ENCODE results near the gene HDAC7. TPM values are rescaled to one million over a fixed set of nuclear protein-coding genes. Genes with fewer than 3 reads are reported as not detected.

The HDAC7 gene
- total RNA-seq, 5 donors from 2014 or later (not counting 1 experiment from before 2014, with no cell fraction given), result 142 to 192 (median 165) TPM

DNA sequence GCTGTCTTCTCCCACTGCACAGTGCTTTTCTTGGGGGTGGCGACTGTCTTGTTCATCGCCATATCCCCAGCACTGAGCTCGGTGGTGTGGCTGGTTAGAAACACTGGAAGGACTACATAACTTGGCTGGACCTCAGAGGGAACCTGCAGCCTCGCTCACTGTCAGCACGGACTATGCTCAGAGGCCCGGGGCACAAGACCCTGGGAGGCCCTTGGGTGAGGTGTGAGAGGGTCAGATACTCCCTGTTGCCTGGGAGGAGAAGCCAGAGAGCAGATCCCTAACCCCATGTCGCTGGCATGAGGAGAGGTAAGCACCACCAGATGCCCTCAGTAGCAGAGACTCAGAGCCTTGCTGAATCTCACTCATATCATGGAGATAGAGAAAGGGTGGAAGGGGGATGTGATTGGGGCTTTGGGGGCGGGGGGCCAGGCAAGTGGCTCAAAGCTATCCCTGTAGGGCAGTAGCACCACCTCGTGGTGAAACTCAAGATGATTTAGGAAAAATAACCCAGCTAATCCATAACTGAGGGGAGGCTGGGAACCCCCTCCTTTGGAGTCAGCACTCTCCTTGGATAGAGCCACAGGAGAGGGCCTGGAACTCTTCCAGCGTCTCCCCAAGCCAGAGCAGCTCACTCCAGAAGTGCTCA is 18.7 kb upstream of the HDAC7 start:
- Mint-ChIP-seq H3K36me3 (no peaks in the 10 kb centered on the region), H3K27me3 (no peaks in the 10 kb centered on the region), H3K4me1 (peaks cover 47 to 52% (median 48%) of the 10 kb centered on the region in 3 donors), H3K4me3 (no peak overlapping the region), H3K27ac (no peak overlapping the region), H3K9me3 (no peaks in the 10 kb centered on the region)
- Histone ChIP-seq H3K4me3 (ENCODE audit: control insufficient read depth in 1 of 2, extremely low read depth in 1 of 2, low read length in 1 of 2) (no peak overlapping the region), H3K27ac (ENCODE audit: low read length) (no peak overlapping the region), H3K4me1 (ENCODE audit: control insufficient read depth in 1 of 2, extremely low read depth in 1 of 2, insufficient read depth in 2 of 2, low read length in 2 of 2) (peaks cover 28 to 35% of the 10 kb centered on the region in 2 experiments), H3K36me3 (ENCODE audit: control insufficient read depth in 2 of 2, extremely low read depth in 1 of 2, insufficient read depth in 1 of 2, low read length in 1 of 2) (no peaks in the 10 kb centered on the region), H3K9me3 (no peaks in the 10 kb centered on the region), H3K27me3 (replicated peaks in 1 of 2; ENCODE audit: control insufficient read depth in 2 of 2, extremely low read depth in 1 of 2, insufficient read depth in 2 of 2, low read length in 1 of 2) (peaks cover 0 to under 1% of the 10 kb centered on the region in 2 experiments)
- POLR2A ChIA-PET, result no interaction called here
- DNase-seq, result peak in 9 of 35 experiments; percentile 20 to 68 (median 38)
- peak in 3 of 4 experiments; percentile 13 to 47 (median 30) for ATAC-seq (replicated peaks in 1 of 4)
- WGBS (ENCODE audit: insufficient coverage), result 91% methylated on average over 4 of the region's 10 CpGs
- CTCF ChIA-PET, result interaction anchor here (0.5 to 5.0 kb wide), 45 partner anchors 9 to 1014 kb away, joined by 3 to 78 read pairs (median 4); partner anchors contain the start of gene DDX23 (in 1 of the 2)

DNA sequence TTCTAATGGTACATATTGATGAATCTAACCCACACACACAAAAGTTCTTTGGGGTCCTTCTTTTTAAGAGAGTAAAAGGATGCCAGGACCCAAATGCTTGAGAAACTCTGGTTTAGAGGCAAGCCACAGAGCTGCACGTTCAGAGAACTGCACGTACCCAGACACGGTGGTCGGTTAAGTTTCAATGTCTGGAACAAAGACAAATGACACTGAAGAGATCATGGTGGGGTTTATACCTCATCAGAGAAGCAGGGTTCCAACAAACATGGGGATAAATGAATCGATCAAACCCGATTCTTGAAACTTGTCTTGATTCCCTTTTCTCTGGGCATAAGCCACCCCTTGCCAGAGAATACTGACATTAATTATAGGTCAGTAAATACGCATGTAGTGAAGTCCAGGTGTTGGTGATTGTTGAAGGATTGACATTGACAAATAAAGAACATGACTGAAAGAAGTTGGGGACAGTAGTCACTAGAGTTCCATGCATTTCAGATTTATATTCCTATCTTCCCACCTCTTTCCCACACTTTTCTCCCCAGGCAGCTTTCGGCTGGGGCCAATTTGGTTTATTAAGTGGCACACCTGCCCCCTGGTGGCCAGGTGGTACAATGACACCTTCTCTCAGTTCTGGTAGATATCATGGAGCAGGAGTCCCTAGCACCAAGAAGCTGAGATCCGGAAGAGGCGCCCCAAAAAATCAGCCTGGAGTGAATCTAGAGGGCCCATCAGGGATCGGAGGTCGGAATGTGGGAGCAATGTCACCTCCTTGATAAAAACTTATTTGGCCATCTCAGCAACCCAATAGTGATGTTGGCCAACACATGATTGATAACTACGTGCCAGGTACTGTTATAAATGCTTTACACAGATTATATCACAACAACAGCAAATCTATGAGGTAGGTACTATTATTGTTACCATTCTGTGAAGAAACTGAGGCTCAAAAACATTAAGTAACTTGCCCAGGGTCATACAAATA is 17.8 kb upstream of the HDAC7 start:
- Histone ChIP-seq H3K4me3 (ENCODE audit: control insufficient read depth in 1 of 2, extremely low read depth in 1 of 2, low read length in 1 of 2) (no peak overlapping the region), H3K27ac (ENCODE audit: low read length) (no peak overlapping the region), H3K4me1 (ENCODE audit: control insufficient read depth in 1 of 2, extremely low read depth in 1 of 2, insufficient read depth in 2 of 2, low read length in 2 of 2) (peaks cover 36 to 44% of the 10 kb centered on the region in 2 experiments), H3K27me3 (replicated peaks in 1 of 2; ENCODE audit: control insufficient read depth in 2 of 2, extremely low read depth in 1 of 2, insufficient read depth in 2 of 2, low read length in 1 of 2) (no peaks in the 10 kb centered on the region), H3K36me3 (ENCODE audit: control insufficient read depth in 2 of 2, extremely low read depth in 1 of 2, insufficient read depth in 1 of 2, low read length in 1 of 2) (no peaks in the 10 kb centered on the region), H3K9me3 (no peaks in the 10 kb centered on the region)
- no peak overlapping the region for H3K4me3 Mint-ChIP-seq
- H3K4me1 Mint-ChIP-seq, result peaks cover 56 to 61% (median 57%) of the 10 kb centered on the region in 3 donors
- ChIA-PET POLR2A (no interaction called here), CTCF (interaction anchor here (0.6 to 5.0 kb wide), 34 partner anchors 8 to 334 kb away, joined by 3 to 78 read pairs (median 6); no protein-coding TSS in a partner anchor)
- DNase-seq, result peak in 34 of 35 experiments; percentile 23 to 85 (median 58)
- 33% methylated on average over 7 of the region's 13 CpGs for WGBS (ENCODE audit: insufficient coverage)
- peak; percentile 34 to 49 (median 36) for ATAC-seq (replicated peaks in 1 of 4)
- peak overlapping the region; percentile 5 to 57 for H3K27ac Mint-ChIP-seq
- H3K27me3 Mint-ChIP-seq, result no peaks in the 10 kb centered on the region
- no peaks in the 10 kb centered on the region for H3K9me3 Mint-ChIP-seq
- no peaks in the 10 kb centered on the region for H3K36me3 Mint-ChIP-seq

DNA sequence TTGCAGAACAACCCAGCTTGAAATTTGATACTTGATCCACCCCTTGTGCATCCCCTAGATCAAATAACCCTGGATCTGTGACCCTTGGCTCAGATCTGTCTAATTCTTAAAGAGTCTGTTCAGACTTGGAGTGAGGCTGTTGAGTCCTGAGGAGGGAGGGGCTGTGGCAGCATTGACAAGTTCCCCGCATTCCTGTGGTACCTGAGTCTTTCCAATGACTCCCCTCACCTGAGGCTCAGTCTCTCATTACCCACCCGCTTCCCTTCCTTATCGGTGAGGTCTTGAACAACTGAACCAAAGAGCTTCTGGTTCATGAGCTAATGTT is 16.1 kb upstream of the HDAC7 start:
- H3K4me3 Mint-ChIP-seq, result no peak overlapping the region
- CTCF ChIA-PET, result interaction anchor here (0.6 to 5.5 kb wide), 23 partner anchors 8 to 141 kb away, joined by 3 to 53 read pairs (median 3); partner anchors contain the start of gene HDAC7 (in 1 of the 2)
- H3K27ac Mint-ChIP-seq, result peak overlapping the region; percentile 69 to 90
- H3K9me3 Mint-ChIP-seq, result no peaks in the 10 kb centered on the region
- H3K4me1 Mint-ChIP-seq, result peaks cover 72 to 78% (median 73%) of the 10 kb centered on the region in 3 donors
- H3K36me3 Mint-ChIP-seq, result no peaks in the 10 kb centered on the region
- no peak overlapping the region for H3K4me3 ChIP-seq (ENCODE audit: control insufficient read depth in 1 of 2, extremely low read depth in 1 of 2, low read length in 1 of 2)
- no peaks in the 10 kb centered on the region for H3K36me3 ChIP-seq (ENCODE audit: control insufficient read depth in 2 of 2, extremely low read depth in 1 of 2, insufficient read depth in 1 of 2, low read length in 1 of 2)
- no peaks in the 10 kb centered on the region for H3K9me3 ChIP-seq
- H3K4me1 ChIP-seq (ENCODE audit: control insufficient read depth in 1 of 2, extremely low read depth in 1 of 2, insufficient read depth in 2 of 2, low read length in 2 of 2), result peaks cover 52 to 57% of the 10 kb centered on the region in 2 experiments
- WGBS (ENCODE audit: insufficient coverage), result no CpG with 5 or more reads among the region's 3 CpGs
- DNase-seq, result no peak
- ATAC-seq (replicated peaks in 1 of 4), result no peak
- H3K27me3 ChIP-seq (replicated peaks in 1 of 2; ENCODE audit: control insufficient read depth in 2 of 2, extremely low read depth in 1 of 2, insufficient read depth in 2 of 2, low read length in 1 of 2), result no peaks in the 10 kb centered on the region
- POLR2A ChIA-PET, result interaction anchor here (0.7 to 1.0 kb wide), 2 partner anchors 23 kb away, joined by 3 read pairs; no protein-coding TSS in a partner anchor
- H3K27ac ChIP-seq (ENCODE audit: low read length), result no peak overlapping the region
- no peaks in the 10 kb centered on the region for H3K27me3 Mint-ChIP-seq

DNA sequence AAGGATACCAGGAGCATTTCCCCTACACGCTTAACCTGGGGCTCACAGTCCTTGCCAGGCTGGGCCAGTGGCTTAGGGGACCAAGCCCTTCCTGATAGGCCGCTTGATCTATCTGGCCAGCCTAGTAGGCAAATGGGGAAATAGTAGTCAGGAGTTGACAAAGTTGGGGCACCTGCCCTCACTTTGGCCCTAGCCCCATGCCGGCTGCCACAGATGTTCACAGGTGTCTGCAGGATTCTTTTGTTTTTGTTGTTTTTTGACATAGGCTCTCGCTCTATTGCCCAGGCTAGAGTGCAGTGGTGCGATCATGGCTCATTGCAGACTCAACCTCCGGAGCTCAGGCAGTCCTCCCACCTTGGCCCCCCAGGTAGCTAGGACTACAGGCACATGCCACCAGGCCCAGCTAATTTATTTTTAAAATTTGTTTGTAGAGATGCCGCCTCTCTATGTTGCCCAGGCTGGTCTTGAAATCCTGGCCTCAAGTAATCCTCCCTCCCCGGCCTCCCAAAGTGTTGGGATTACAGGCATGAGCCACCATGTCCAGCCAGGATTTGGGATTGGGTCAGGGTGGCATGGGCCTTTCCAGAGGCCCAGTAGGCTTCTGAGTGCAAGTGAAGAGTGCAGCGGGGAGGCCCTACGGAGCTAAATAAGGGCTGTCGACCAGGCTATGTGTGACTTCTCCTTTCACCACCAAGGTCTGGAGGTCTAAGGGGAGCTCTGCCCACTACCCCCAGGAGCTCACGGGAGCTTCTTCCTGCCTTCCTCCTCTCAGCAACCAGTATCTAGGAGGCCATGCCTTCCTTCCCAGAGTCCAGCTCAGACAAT is 15.5 kb upstream of the HDAC7 start:
- H3K27ac Mint-ChIP-seq, result peak overlapping the region; percentile 69 to 90
- POLR2A ChIA-PET, result interaction anchor here (0.7 to 1.0 kb wide), 2 partner anchors 22 to 23 kb away, joined by 3 read pairs; no protein-coding TSS in a partner anchor

DNA sequence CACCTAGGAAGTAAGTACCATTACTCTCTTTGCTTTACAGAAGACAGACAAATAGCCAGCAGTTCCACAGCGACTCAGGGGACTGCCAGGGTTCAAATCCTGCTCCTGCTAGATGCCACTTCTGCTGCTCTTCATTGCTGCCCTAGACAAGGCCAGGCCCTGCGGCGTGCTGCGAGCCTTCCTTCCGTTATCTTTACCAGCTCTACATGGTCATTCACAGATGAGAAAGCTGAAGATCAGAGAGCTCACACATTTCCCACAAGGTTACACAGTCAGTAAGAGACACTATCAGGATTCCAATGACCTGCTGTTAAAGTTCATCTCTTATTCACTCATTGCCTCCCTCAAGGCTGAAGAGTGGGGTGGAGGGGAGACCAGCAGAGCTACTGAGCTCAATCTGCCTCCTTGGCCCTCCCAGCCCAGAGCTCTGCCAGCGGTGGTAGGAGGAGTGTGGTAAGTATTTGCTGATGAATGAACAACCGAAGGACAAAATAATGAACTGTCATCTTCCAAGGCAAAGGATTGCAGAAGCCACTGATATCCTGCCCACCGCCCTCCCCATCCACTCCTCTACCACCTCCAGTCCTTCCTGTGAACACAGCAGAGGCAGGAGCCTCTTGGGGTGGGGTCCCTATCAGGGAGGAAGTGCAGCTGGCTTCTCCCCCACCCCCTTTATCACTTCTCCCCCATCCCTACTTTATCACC is 14.6 kb upstream of the HDAC7 start:
- no peaks in the 10 kb centered on the region for H3K36me3 ChIP-seq (ENCODE audit: control insufficient read depth in 2 of 2, extremely low read depth in 1 of 2, insufficient read depth in 1 of 2, low read length in 1 of 2)
- CTCF ChIA-PET, result interaction anchor here (0.7 to 5.5 kb wide), 15 partner anchors 10 to 120 kb away, joined by 3 to 53 read pairs (median 4); partner anchors contain the start of gene HDAC7 (in 1 of the 2)
- 71% methylated on average over 6 of the region's 8 CpGs for WGBS (ENCODE audit: insufficient coverage)
- H3K27me3 ChIP-seq (replicated peaks in 1 of 2; ENCODE audit: control insufficient read depth in 2 of 2, extremely low read depth in 1 of 2, insufficient read depth in 2 of 2, low read length in 1 of 2), result no peaks in the 10 kb centered on the region
- H3K4me1 ChIP-seq (ENCODE audit: control insufficient read depth in 1 of 2, extremely low read depth in 1 of 2, insufficient read depth in 2 of 2, low read length in 2 of 2), result peaks cover 65 to 71% of the 10 kb centered on the region in 2 experiments
- POLR2A ChIA-PET, result interaction anchor here (0.6 to 1.7 kb wide), 2 partner anchors 24 to 853 kb away, joined by 4 to 7 read pairs; no protein-coding TSS in a partner anchor
- DNase-seq (no peak), ATAC-seq (replicated peaks in 1 of 4) (no peak)
- H3K27ac ChIP-seq (ENCODE audit: low read length), result no peak overlapping the region
- Mint-ChIP-seq H3K4me3 (peak overlapping the region in 1 of 3 donors; percentile 82), H3K36me3 (no peaks in the 10 kb centered on the region), H3K4me1 (peaks cover 82 to 89% (median 84%) of the 10 kb centered on the region in 3 donors), H3K9me3 (no peaks in the 10 kb centered on the region), H3K27me3 (no peaks in the 10 kb centered on the region), H3K27ac (peak overlapping the region; percentile 90 to 93)
- no peak overlapping the region for H3K4me3 ChIP-seq (ENCODE audit: control insufficient read depth in 1 of 2, extremely low read depth in 1 of 2, low read length in 1 of 2)
- H3K9me3 ChIP-seq, result no peaks in the 10 kb centered on the region

More for the DNA sequence above, 15.5 kb upstream of the HDAC7 start:
- no peak for ATAC-seq (replicated peaks in 1 of 4)
- CTCF ChIA-PET, result interaction anchor here (0.7 to 5.5 kb wide), 23 partner anchors 11 to 120 kb away, joined by 3 to 53 read pairs (median 3); partner anchors contain the start of gene HDAC7 (in 1 of the 2)
- H3K4me1 ChIP-seq (ENCODE audit: control insufficient read depth in 1 of 2, extremely low read depth in 1 of 2, insufficient read depth in 2 of 2, low read length in 2 of 2), result peaks cover 57 to 63% of the 10 kb centered on the region in 2 experiments
- no peaks in the 10 kb centered on the region for H3K27me3 Mint-ChIP-seq
- no peak overlapping the region for H3K4me3 Mint-ChIP-seq
- H3K9me3 ChIP-seq, result no peaks in the 10 kb centered on the region
- DNase-seq, result no peak
- H3K27ac ChIP-seq (ENCODE audit: low read length), result no peak overlapping the region
- WGBS (ENCODE audit: insufficient coverage), result 86% methylated on average over 7 of the region's 12 CpGs
- no peaks in the 10 kb centered on the region for H3K9me3 Mint-ChIP-seq
- no peaks in the 10 kb centered on the region for H3K27me3 ChIP-seq (replicated peaks in 1 of 2; ENCODE audit: control insufficient read depth in 2 of 2, extremely low read depth in 1 of 2, insufficient read depth in 2 of 2, low read length in 1 of 2)
- peaks cover 77 to 84% (median 79%) of the 10 kb centered on the region in 3 donors for H3K4me1 Mint-ChIP-seq
- H3K4me3 ChIP-seq (ENCODE audit: control insufficient read depth in 1 of 2, extremely low read depth in 1 of 2, low read length in 1 of 2), result no peak overlapping the region
- no peaks in the 10 kb centered on the region for H3K36me3 Mint-ChIP-seq
- no peaks in the 10 kb centered on the region for H3K36me3 ChIP-seq (ENCODE audit: control insufficient read depth in 2 of 2, extremely low read depth in 1 of 2, insufficient read depth in 1 of 2, low read length in 1 of 2)
